Heart left ventricle (tissue), 16 donors: Measurements from ENCODE around the gene CDX2. TPM values are rescaled to one million over a fixed set of nuclear protein-coding genes. Genes with fewer than 3 reads are reported as not detected.
"Not testable (repeated sequence)": the region's sequence is repeated elsewhere in the genome, so short reads cannot be mapped to it uniquely, and the experiment has no call there.

Source experiments
- ATAC-seq, 4 donors: fragments of 200-7000 bp; cut with Tn5 transposase; one replicate each; pipeline ENCODE4 v1.9.1; 2020 to 2022; ENCODE audit warnings: moderate library complexity in 4 of 4, mild to moderate bottlenecking in 3 of 4, moderate number of reproducible peaks in 1 of 4
- DNase-seq, 5 donors: peaks; one replicate each; pipeline ENCODE4 v3.0.0-alpha.2; 2020
- H3K27ac ChIP-seq, 12 donors: fragments of 200-600 bp; sonication (generic) in 4 of 12; one replicate each; pipeline versions ENCODE4 v1.5.0 to v1.8.0; 2016 to 2022; ENCODE audit warnings: mild to moderate bottlenecking in 2 of 12
- H3K27me3 ChIP-seq, 9 donors: fragments of 200-600 bp; sonication (generic) in 2 of 9; one replicate each; pipeline versions ENCODE4 v1.5.1 to v1.8.0; 2016 to 2022; ENCODE audit warnings: mild to moderate bottlenecking in 3 of 9
- H3K36me3 ChIP-seq, 9 donors: fragments of 200-600 bp; sonication (generic) in 2 of 9; one replicate each; pipeline versions ENCODE4 v1.5.0 to v1.8.0; 2018 to 2022; ENCODE audit warnings: mild to moderate bottlenecking in 2 of 9
- H3K4me1 ChIP-seq, 12 donors: fragments of 200-600 bp; sonication (generic) in 4 of 12; one replicate each; pipeline versions ENCODE4 v1.5.0 to v1.8.0; 2016 to 2022; ENCODE audit warnings: mild to moderate bottlenecking in 3 of 12
- H3K4me3 ChIP-seq, 12 donors: fragments of 200-600 bp; sonication (generic) in 4 of 12; one replicate each; pipeline versions ENCODE4 v1.5.0 to v1.8.0; 2017 to 2022; ENCODE audit warnings: mild to moderate bottlenecking in 9 of 12, moderate library complexity in 4 of 12
- H3K9me3 ChIP-seq, 12 donors: fragments of 200-600 bp; sonication (generic) in 4 of 12; one replicate each; pipeline versions ENCODE4 v1.5.0 to v1.8.0; 2016 to 2022; ENCODE audit warnings: mild to moderate bottlenecking in 1 of 12
- POLR2A ChIP-seq, 2 donors: fragments of 450-650 bp; IDR thresholded peaks; one replicate each; pipeline ENCODE4 v1.6.1; 2017; ENCODE audit warnings: antibody characterized with exemption in 2 of 2, mild to moderate bottlenecking in 2 of 2, moderate library complexity in 2 of 2
- WGBS, 4 donors: extraction: QIAGEN DNeasy Blood & Tissue Kit in 2 of 4; methylation state at CpG; one replicate each; pipeline versions ENCODE4 v1.1.5 to v1.1.7; 2013 to 2018; 5-methylcytosine and 5-hydroxymethylcytosine counted together
- intact Hi-C, 10 donors: fragments of 100-400 bp; cut with DNase I; formaldehyde crosslinking; loops; one replicate each; pipeline versions ENCODE4 v1.11.1 to v1.14.2; 2022
- polyA plus RNA-seq, 2 donors: library from polyadenylated mRNA; stranded (reverse); fragments of 200-250 nt; gene quantifications; one replicate each; pipeline ENCODE4 v1.2.3, GENCODE V29; 2013
- total RNA-seq, 9 donors: library from RNA; depleted of rRNA in 2 of 9; stranded (reverse); fragments of >200 nt in 2 of 9; fragmentation: NEBNext Ultra II Directional in 3 of 9; extraction: Animal tissue kit (Norgen Biotek cat#: 25700) in 3 of 9; gene quantifications; one replicate each; pipeline versions ENCODE4 v1.1.0 to v1.2.4, GENCODE V29; 2016 to 2023
- TF ChIP-seq, protein P1 (sequence below), 12 donors: fragments of 200-600 bp; sonication (generic) in 4 of 12; IDR thresholded peaks; one replicate each; pipeline versions ENCODE4 v1.5.0 to v1.8.0; 2018 to 2022; ENCODE audit warnings: antibody characterized with exemption in 12 of 12, mild to moderate bottlenecking in 5 of 12
- donor health status: ischemic (EF 13 %, LVEDD 7.1; RV severe dilation, severe dysfunction).
- donor health status: healthy with polysubstance abuse.
- donor health status: DM: no; HTN: yes; CAD: no.
- donor health status: DM: no; HTN: no; CAD: no.
- donor health status: ischemic (EF 25% LVEDD 6.9; RV normal size, moderate dysfunction).
- donor health status: ischemic (EF 25% LVEDD 5.7; RV mildly dilated, moderate dysfunction).
- donor health status: healthy.
- donor health status: DM: yes; HTN: yes; CAD: no.
- donor health status: ischemic (EF 35%, LVEDD 5.7; RV mildly dilated, moderate dysfunction).
- donor health status: nonischemic (EF 11% LVEDD 7.7; RV severe dilation, severe dysfunction).
- donor health status: DM: yes; HTN: yes; CAD: no.
- donor health status: PGD.
- donor health status: ischemic (EF 29% LVEDD 5.4; RV normal size, mild dysfunction).
- donor health status: nonischemic (EF 23%, LVEDD 6.1; RV moderate dilation, normal function).

The CDX2 gene
- total and polyA plus RNA-seq, 11 donors, result not detected

DNA sequence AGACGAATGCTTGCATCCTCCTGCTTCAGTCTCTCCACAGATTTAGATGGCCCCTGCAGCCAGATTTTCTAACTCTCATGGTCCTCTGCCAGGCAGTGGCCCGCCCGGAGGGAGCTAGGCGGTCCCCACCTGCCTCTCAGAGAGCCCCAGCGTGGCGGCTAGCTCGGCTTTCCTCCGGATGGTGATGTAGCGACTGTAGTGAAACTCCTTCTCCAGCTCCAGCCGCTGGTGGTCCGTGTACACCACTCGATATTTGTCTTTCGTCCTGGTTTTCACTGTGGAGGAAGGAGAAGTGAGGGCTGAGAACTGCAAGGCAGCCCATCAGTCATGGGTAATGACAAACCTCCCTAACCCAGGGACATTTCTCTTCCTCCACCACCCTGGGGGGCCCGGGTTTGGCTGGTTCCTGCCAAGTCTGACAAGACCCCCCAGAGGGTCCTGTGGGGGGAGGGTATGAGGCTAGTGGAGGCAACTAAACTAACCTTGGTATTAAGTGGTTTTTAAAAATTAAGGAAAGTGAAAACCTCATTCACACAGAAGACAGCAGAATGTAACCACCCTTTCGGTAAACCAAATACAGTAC lies 4.3 kb downstream of the CDX2 start:
- no peak for TF ChIP-seq POLR2A (IDR thresholded peaks at IDR 0.05)
- TF ChIP-seq, protein P1, sequence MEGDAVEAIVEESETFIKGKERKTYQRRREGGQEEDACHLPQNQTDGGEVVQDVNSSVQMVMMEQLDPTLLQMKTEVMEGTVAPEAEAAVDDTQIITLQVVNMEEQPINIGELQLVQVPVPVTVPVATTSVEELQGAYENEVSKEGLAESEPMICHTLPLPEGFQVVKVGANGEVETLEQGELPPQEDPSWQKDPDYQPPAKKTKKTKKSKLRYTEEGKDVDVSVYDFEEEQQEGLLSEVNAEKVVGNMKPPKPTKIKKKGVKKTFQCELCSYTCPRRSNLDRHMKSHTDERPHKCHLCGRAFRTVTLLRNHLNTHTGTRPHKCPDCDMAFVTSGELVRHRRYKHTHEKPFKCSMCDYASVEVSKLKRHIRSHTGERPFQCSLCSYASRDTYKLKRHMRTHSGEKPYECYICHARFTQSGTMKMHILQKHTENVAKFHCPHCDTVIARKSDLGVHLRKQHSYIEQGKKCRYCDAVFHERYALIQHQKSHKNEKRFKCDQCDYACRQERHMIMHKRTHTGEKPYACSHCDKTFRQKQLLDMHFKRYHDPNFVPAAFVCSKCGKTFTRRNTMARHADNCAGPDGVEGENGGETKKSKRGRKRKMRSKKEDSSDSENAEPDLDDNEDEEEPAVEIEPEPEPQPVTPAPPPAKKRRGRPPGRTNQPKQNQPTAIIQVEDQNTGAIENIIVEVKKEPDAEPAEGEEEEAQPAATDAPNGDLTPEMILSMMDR (IDR thresholded peaks at IDR 0.05), result no peak
- 14 to 23% (median 16%) methylated on average over 14 to 15 of the region's 15 CpGs for WGBS, 4 donors
- Histone ChIP-seq H3K4me3 (no peak overlapping the region), H3K27ac (no peak overlapping the region), H3K36me3 (no peaks in the 10 kb centered on the region), H3K9me3 (no peaks in the 10 kb centered on the region), H3K27me3 (peaks cover 57 to 100% (median 94%) of the 10 kb centered on the region in 9 donors), H3K4me1 (peaks cover 0 to 42% (median 16%) of the 10 kb centered on the region in 12 donors)
- intact Hi-C loops, result loop anchor here in 1 of 10 donors (5.0 kb wide), 1 partner anchor 43 kb away; no protein-coding TSS in a partner anchor
- no peak for ATAC-seq
- no peak for DNase-seq

DNA sequence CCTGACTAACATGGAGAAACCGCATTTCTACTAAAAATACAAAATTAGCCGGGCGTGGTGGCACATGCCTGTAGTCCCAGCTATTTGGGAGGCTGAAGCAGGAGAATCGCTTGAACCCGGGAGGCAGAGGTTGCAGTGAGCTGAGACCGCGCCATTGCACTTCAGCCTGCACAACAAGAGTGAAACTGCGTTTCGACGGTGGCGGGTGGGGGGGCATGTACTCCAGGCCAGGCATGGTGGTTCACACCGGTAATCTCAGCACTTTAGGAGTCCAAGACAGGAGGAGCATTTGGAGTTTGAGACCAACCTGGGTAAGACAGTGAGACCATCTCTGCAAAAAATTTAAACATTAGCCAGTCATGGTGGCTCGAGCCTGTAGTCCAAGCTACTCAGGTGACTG lies 4.9 kb downstream of the CDX2 start:
- Histone ChIP-seq H3K27me3 (peaks cover 59 to 100% (median 94%) of the 10 kb centered on the region in 9 donors), H3K4me1 (peaks cover 0 to 46% (median 16%) of the 10 kb centered on the region in 12 donors)
- DNase-seq, H3K4me3 ChIP-seq, H3K9me3 ChIP-seq, intact Hi-C loops, H3K27ac ChIP-seq, ATAC-seq, H3K36me3 ChIP-seq: not testable (repeated sequence)
- WGBS, 4 donors, result 40 to 52% (median 44%) methylated on average over 13 of the region's 13 CpGs

DNA sequence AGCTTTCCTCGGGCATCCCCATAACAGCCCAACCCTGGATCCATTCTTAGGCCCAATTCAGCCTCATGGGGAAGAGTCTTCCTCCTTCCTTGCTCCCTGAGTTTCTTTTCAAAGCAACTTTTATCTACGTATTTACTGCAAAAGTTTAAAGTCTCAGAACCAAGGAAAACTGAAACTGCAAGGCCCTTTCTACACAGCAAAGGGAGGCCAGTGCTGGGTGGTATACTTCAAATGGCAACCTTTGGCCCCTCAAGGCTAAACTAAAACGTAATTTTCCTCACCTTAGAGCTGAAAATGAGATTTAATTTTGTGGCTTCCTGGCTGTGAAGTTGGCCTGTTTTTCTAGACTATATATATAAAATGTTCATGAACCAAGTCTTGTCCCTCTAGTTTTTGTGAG lies 5.6 kb downstream of the CDX2 start:
- peaks cover 0 to 40% (median 14%) of the 10 kb centered on the region in 12 donors for H3K4me1 ChIP-seq
- WGBS, 4 donors, result 67 to 73% (median 68%) methylated on average over 3 of the region's 3 CpGs
- H3K9me3 ChIP-seq, result no peaks in the 10 kb centered on the region

DNA sequence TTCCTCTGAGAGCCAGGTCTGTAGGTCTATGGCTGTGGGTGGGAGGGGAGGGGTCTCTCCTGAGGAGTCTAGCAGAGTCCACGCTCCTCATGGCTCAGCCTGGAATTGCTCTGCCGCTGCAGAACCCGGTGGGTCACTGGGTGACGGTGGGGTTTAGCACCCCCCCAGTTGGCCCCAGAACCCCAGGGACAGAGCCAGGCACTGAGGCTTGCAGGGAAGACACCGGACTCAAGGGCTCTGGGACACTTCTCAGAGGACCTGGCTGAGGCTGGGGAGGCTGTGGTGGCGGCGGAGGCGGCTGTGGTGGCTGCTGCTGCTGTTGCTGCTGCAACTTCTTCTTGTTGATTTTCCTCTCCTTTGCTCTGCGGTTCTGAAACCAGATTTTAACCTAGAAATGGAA lies 6.1 kb downstream of the CDX2 start:
- no peak for TF ChIP-seq POLR2A (IDR thresholded peaks at IDR 0.05)
- TF ChIP-seq, protein P1 (IDR thresholded peaks at IDR 0.05), result no peak
- WGBS, 4 donors, result 49 to 69% (median 60%) methylated on average over 6 to 9 of the region's 9 CpGs
- ATAC-seq (no peak), DNase-seq (no peak)
- Histone ChIP-seq H3K27ac (no peak overlapping the region), H3K27me3 (peaks cover 59 to 100% (median 94%) of the 10 kb centered on the region in 9 donors), H3K36me3 (no peaks in the 10 kb centered on the region), H3K9me3 (no peaks in the 10 kb centered on the region), H3K4me3 (no peak overlapping the region), H3K4me1 (peaks cover 0 to 35% (median 13%) of the 10 kb centered on the region in 12 donors)
- intact Hi-C loops, result no loop called here

More for the DNA sequence above, 5.6 kb downstream of the CDX2 start:
- Histone ChIP-seq H3K27ac (no peak overlapping the region), H3K36me3 (no peaks in the 10 kb centered on the region), H3K27me3 (peaks cover 59 to 100% (median 94%) of the 10 kb centered on the region in 9 donors), H3K4me3 (no peak overlapping the region)
- TF ChIP-seq POLR2A (IDR thresholded peaks at IDR 0.05), result no peak
- TF ChIP-seq, protein P1 (IDR thresholded peaks at IDR 0.05), result no peak
- ATAC-seq (no peak), DNase-seq (no peak)
- intact Hi-C loops, result no loop called here
